SHP77 treated with DMSO at 0.1 percent for 48 hours (cell line): ENCODE measurements around the gene ANG.
"Not testable (repeated sequence)": the region's sequence is repeated elsewhere in the genome, so short reads cannot be mapped to it uniquely, and the experiment has no call there.

Experiments used
- DNase-seq: peaks from one replicate; lab custom pipeline; 2025; lab: John Stamatoyannopoulos, UW

Gene ANG

DNA sequence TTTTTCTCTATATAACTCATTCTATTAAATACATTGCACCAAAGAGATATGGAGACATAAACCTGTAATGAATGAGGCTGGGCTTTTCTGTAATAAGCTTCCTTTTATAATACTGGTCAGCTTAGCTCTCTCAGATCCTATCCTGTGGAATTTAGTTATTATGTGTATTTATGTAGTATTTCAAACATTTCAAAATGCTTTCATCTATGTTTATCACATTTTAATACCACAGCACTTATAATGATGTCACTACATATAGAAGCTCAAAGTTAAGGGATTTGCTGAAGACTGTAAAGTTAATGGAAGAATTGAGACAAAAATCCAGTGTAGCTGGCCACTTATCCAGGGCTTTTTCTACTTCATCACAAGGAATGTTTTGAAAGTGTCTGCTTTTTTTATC is 11.4 kb downstream of the ANG start:
- no peak for DNase-seq

DNA sequence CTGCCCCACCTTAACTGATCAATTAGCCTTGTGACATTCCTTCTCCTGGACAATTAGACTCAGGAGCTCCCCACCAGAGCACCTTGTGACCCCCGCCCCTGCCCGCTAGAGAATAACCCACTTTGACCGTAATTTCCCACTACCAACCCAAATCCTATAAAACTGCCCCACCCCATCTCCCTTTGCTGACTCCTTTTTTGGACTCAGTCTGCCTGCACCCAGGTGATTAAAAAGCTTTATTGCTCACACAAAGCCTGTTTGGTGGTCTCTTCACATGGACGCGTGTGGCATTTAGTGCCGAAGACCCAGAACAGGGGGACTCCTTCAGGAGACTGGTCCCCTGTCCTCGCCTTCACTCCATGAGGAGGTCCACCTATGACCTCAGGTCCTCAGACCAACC is 12.4 kb downstream of the ANG start:
- not testable (repeated sequence) for DNase-seq

DNA sequence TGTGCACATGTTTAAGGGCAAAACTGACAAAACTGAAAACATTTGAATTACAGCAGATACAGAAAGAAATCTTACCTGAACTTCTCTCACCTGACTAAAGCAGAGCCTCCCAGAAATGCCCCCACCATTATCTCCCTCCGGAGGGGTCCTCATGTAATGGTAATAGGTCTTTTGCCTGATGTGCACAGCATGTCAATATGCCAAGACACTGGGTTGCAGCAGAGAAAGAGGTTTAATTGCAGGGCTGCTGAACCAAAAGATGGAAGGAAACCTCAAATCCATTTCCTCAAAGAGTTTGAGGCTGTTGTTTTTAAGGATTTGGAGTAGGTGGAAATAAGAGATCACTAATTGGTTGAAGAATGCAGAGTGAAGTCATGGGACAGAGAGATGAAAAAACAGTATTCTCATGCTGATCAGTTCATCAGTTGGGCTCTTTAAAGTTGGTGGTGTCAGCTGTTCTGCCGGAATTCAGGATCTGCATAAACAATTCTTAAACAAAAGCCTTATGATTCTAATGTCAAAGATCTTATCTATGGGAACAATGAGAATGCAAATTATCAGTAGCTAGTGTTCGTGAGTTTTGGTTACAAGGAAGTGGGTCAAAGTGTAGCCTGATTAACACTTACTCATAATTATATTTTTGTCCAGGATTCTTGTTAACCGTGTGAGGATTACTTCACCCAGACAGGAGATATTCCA is 18.2 kb downstream of the ANG start:
- no peak for DNase-seq

DNA sequence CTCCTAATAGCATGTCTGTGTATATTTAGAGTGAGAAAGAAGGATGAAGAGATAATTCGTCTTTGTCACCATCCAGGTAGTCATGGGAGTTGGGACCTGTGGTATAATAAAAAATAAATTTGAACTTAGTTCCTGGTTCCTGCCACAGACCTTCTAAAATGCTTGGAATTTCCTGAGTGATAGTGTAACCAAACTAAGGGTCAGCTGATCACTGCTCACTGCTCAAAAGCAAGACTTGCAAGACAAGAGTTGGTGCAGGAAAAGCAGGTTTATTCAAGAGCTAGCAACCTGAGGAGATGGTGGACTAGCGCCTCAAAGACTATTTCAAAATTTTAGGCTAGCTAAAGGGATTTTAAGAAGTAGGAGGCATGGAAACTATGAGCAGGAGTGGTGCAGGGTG is 19.1 kb downstream of the ANG start:
- no peak for DNase-seq

DNA sequence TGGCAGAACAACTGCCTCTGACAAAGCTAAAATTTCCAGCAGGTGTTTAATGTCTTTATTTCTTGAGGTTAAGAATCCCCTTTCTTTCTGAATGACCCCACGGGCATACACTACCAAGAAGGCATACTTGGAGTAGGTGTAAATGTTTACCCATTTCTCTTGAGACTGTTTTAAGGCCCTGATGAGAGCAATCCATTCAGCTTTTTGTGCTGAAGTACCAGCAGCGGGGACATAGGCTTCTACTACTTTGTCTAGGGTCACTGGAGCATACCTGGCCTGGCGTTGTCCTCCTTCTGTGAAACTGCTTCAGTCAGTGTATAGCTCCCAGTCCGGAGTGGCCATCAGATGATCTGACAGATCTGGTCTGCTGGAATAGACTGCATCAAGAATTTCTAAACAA is 22.7 kb downstream of the ANG start:
- DNase-seq = no peak

DNA sequence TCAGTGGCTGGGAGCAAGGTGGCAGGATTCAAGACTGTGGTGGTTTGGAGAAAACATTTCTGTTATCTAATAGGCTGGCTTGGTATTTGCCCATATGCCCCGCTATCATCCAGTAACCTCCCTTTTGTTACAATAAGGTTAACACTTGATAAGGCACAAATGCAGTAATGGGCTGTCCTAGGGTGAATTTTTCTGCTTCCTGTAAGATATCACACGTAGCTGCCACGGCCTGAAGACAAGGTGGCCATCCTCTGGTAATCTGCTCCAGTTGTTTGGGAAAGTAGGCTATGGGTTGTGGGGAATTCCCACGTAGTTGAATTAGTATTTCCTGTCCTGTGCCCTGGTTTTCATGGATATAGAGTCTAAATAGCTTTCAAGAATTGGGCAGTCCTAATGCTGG is 23.1 kb downstream of the ANG start:
- DNase-seq = no peak

DNA sequence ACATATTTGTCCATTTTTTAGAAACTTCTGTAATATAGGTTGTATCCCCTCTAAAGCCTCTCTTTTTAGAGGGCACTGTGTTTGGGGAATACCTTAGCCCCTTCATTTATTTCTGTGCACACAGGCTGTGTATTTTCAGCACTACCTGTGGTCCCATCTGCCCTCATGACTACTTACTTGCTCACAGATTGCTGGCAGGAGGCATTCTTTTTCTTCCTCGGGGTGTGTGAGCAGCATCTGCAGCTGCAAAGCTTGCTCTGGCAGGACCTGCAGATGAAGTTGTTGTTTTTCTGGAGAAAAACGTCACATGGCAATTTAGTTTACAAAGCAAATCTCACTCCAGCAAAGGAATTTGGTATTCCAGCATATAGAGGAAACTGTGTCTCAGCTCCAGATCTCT is 24.3 kb downstream of the ANG start:
- DNase-seq = no peak

DNA sequence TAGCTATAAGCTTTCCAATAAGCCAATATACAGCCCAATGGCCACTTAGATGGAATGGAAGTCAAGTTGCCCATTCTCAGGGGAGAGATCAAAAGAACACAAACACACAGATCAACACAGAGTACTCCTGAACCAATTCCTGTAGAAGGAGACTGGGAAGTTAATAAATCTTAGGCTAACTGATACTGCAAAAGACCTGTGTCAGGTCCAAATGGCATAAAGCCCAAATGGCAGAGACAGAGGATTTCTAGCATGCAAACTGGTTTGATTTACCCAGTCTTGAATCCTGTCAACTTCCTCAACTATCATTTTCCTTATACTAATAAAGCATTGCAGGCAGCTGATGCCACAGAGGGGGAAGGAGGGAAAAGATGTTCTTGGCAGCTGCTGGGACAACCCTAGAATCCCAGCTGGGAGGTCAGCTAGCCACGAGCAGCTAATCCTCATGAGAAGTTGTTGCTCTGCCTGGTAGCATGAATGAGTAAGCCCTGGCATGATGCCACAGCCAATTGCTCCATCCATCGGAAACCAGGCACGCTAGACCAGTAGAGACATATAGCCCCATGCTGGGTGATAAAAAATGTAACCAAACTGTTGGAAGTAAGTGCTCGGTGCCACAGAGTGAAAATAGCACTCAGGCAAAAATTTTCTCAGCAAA is 26.2 kb downstream of the ANG start:
- no peak for DNase-seq

DNA sequence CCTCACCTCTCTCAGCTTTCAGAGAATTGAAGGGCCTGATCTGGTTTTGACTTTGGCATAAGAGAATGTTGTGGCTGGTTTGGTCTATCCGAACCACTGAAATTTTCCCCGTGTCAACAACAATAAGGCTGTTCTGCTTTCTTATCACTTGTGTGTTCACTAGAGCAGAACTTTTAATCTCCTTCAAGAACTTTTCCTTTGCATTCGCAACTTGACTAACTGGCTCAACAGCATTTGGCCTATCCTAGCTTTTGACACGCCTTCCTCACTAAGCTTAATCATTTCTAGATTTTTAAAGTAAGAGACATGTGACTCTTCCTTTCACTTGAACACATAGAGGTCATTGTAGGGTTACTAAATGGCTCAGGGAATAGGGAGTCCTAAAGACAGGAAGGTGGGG is 31.2 kb downstream of the ANG start:
- DNase-seq = no peak

DNA sequence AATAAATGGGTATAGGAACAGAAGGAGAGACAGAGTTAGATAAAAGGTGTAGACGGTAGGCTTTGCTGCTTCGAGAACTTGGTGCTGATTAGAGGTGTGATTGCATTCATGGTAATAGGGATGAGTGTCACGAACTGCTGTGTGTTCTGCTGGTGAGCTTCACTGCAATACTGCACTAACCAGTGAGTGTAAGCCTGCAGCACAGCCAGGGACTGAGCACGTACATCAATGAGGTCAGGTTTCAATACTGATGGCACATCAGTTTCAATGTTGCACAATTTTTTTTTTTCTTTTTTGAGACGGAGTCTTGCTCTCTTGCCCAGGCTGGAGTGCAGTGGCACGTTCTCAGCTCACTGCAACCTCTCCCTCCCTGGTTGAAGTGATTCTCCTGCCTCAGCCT is 32.2 kb downstream of the ANG start:
- no peak for DNase-seq

DNA sequence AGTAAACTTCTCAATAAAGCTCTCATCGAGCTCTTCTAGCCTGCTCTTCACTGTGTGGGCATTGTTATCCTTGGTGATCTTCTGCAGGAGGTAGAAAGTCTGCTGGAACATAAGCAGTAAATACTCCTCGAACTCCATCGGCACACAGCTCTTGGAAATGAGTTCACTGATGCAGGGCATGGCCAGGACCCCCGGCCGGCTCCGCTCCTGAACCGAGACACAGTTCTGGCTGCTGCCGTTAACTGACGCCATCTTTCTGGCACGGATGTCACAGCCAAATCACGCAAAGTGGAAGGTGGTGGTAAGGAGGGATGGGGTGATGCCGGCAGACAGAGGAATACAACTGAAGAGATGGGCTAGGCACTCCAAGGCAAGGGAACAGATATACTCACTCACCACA is 33.5 kb downstream of the ANG start:
- DNase-seq = no peak

DNA sequence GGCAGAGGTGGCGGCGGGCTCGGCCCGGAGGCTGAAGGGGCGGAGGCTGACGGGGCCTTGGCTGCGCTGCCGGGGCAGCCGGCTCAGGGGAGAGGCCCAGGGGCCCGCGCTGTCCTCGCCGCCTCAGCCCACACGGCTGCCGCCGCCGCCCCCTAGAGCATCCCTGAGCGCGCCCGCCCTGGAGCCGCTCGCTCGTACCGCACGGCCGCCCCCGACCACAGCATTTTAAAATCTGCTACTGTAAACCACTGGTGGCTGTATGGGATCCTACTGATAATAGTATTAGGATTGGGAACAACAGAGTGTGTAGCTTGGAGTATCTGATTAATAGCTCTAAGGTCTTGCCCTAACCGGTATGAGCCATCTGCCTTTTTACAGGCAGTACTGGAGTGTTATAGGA is 34.9 kb downstream of the ANG start:
- no peak for DNase-seq

DNA sequence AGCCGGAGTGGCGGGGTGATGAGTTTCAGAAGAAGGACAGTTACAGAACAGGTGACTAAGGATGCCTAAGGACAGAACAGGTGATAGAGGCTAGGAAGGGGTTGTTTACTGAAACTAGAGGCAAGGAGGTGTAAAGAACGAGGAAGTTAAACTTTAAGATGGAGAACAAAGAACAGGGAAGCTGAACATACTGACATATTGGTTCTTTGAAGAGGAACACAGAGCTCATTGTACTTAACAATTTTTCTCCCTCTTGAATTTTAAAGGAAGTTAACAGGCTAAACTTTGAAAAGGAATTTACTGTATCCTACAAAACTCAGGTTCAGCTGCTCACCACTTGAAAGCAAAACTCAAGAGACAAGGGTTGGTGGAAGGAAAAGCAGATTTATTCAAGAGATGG is 37.6 kb downstream of the ANG start:
- DNase-seq = not testable (repeated sequence)

DNA sequence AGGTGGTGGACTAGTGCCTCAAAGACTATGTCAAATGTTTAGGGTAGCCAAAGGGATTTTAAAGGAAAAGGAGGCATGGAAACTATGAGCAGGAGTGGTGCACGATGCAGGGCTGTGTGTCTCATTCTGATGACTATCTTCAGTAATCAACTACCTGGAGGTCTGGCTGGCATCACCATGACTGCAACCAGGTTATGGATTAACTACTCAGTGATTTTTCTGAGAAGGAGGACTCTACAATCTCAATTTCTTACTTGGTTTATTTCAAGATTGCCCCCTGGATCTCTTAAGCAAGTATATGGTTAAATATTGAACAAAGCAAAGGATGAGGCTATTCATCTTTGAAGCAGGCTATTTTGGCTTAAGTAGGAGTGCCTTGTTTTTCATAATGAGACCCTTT is 38.0 kb downstream of the ANG start:
- DNase-seq = no peak

DNA sequence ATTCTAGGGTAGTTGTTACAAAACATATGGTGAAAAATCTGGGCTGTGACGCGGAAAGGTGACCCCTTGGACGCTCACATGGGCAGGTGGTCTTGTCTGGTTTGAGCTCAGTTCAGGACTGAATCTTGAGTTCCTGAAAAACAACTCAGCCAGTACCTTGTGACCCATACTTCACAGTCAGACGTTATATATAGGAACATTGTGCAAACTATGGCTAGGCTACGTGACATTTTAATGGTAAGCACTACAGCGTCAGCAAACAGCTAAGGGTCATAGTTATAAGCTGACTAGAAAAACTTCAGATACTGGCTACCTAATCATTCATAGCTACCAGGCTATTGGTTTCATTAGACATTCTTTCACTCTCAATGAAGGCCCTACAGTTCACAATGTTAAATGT is 42.3 kb downstream of the ANG start:
- DNase-seq = no peak

DNA sequence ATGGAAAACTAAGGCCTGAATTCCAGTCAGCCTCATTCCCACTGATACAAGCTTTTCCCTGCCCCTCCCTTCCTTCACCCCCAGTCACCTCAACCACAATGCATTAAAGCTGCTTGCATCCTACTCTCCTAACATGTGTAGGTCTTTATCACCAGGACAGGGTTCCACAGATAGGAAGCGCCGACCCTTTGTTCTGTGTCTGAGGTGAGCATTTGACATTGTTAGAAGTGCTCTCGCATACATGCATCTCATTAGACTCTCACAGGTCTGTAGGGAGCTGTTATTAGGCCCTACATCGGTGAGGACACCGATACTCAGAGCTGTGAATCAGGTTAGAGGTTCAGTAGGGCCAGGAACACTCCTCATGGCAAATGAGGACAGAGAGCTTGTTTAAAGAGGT is 43.9 kb downstream of the ANG start:
- no peak for DNase-seq

DNA sequence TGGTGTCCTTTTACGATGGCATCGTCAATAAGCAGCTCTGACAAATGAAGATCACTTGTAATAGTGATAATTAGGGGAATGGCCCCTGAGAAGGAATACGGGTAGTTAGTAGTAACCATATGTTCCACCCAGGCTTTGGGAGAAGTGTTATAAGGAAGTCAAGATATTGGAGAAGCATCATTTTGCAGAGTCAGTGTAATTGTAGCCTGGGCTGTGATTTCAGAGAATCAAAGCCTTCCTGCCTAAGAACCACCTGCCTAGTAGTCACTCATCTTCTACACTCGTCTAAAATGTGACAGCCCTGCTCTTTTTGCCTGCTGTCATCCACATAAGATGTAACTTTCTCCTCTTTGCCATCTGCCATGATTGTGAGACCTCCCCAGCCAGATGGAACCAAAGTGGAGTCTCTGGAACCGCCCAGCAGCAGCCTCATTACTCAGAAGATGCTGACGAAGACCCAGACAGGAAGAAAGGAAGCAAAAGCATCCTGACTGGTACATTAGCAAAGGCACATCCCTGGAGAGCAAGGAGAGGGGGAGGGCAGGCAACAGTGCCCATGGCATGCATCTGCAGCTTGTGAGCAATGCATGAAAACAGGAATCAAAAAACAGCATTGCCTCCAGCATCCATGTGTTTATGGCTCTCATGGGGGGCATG is 44.5 kb downstream of the ANG start:
- DNase-seq = no peak

DNA sequence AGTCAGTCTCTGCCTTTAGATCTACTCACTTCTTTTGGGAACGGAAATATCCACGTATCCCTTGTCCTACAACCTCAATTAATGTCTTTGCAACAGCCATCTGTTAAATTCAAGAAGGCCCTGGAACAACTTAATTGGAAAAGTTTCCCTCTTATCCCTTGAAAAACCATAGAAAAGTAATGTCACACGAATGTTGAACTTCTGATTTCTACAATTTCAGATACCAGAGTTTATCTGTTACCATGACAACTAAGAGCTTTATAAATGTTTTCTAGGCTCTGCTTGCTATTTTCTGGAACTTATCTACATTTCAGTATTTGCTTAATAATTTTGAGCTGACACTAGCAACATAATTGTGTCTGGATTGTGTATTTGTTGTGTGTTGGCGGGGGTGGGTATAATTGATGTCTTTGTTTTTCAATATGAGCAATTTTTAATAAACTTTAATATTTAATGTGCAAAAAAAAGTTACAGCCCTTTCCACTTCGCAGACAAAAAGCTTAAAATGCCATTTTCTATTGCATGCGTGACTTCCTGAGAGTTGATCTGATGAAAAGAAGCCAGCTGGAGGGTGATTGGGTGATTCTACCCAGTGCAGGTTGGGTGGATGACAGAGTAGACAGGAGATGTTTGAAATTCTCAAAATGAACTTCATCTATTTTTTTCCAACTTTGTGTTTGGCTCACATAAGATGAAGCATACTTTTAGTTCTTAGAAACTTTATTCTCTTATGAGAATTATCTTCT is 45.3 kb downstream of the ANG start:
- no peak for DNase-seq

DNA sequence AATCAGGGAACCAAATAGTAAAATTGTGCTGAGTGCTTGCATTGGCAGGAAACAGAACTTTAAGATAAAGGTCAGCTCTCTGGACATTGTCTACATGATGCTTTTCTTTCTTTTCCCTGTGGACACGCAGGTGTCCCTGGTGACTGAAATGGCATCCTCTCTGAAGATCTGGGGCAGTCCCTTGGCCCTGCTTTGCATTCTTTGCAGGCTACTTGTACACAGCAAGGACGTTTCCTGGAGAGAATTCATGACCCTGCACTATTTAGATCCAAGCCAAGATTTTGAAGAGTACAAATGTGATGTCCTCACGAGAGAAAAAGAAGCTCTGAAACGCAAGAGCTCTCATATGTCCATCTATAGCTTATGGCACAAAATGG is 45.9 kb downstream of the ANG start:
- DNase-seq = no peak

DNA sequence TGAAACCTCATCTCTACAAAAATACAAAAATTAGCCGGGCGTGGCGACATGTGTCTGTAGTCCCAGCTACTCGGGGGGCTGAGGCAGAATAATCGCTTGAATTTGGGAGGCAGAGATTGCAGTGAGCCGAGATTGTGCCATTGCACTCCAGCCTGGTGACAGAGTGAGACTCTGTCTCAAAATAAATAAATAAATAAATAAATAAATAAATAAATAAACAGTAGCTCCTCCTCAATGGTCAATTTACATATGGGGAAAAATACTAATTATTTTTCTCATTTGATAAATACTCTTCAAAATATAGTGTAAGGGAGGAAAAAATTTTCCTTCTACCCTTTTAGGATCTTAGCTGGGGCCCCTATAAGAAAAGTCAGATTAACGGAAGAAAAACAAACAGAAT is 49.7 kb downstream of the ANG start:
- not testable (repeated sequence) for DNase-seq

DNA sequence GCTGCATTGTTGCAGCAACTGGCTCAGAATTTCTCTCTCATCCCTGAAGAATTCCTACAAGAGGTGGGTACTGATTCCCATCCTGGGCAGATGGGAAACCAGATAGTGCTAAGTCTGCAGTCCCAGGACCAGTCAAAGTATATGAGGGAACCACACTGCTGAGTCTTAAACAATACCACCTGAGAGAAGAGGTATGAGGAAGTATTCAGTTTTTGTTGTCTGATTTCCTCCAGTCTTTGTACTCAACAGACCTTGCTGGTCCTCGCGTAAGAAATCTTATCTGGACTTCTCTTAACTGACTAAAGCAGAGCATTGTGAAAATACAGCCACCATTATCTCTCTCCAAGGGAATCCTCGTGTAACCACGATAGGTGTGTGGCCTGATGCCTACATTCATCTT is 53.6 kb downstream of the ANG start:
- no peak for DNase-seq

DNA sequence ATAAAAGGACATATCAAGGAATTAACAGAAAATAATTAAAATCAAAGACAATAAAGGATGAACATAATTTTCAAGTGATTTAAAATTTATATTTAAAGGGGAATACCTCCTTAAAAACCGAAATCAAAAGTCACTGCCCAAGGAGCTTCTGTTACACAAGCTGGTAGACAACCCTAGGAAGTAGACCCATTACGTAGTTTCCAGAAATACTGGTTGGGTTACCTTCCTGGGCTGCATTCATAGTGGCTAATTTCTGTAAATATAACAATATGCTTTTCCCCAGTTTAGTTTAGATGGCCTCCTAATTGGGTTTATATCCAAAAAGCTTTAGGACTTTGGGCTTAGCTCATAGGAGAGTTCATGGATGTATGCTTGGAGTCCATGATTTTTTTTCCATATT is 55.0 kb downstream of the ANG start:
- no peak for DNase-seq
